GM12878 (cell line): ENCODE measurements around the gene EHBP1L1. TPM values are rescaled to one million over a fixed set of nuclear protein-coding genes. Genes with fewer than 3 reads are reported as not detected.
"Not testable (repeated sequence)": the region's sequence is repeated elsewhere in the genome, so short reads cannot be mapped to it uniquely, and the experiment has no call there.

Experiments used
- ATAC-seq: fragments of 200-7000 bp; cut with Tn5 transposase; 3 replicates; pipeline ENCODE4 v1.9.1; 2020; ENCODE audit warnings: mild to moderate bottlenecking, moderate library complexity
- BruUV-seq: library from RNA; stranded (reverse); fragments of 400-500 nt; replicated peaks from 2 replicates; lab custom pipeline; 2021; lab: Mats Ljungman, UMichigan
- CTCF ChIA-PET: fragments of 300-600 bp; sonication (Branson Sonifier 250); formaldehyde crosslinking; extraction: SDS; loops from one replicate; lab custom pipeline; 2021; ENCODE audit warnings: inconsistent platforms; lab: Yijun Ruan, JAX
- POLR2A ChIA-PET: fragments of 350-600 bp; formaldehyde crosslinking; extraction: SDS; loops from one replicate; lab custom pipeline; 2021; ENCODE audit warnings: inconsistent platforms; lab: Charles Lee
- RAD21 ChIA-PET: fragments of 300-600 bp; sonication (Branson Sonifier 250); formaldehyde crosslinking; loops from one replicate; lab custom pipeline; 2023; ENCODE audit warnings: antibody characterized with exemption; ENCODE audit not compliant: unreplicated experiment; lab: Charles Lee
- SMC1A ChIA-PET: fragments of 300-600 bp; sonication (Branson Sonifier 250); formaldehyde crosslinking; loops from one replicate; lab custom pipeline; 2023; ENCODE audit not compliant: unreplicated experiment, uncharacterized antibody; lab: Charles Lee
- DNase-seq: peaks from one replicate; pipeline ENCODE4 v3.0.0-alpha.2; 2011; ENCODE audit warnings: low read depth, low spot score
- FAIRE-seq: peaks from 3 replicates; lab custom pipeline; 2011; peaks lifted over from hg19 to GRCh38; lab: Jason Lieb, UNC
- H2AFZ ChIP-seq: 2 replicates; pipeline ENCODE4 v1.6.0; 2011; ENCODE audit warnings: low read depth, low read length, control low read depth; ENCODE audit not compliant: control insufficient read depth
- H3K27ac ChIP-seq: 2 replicates; pipeline ENCODE4 v1.5.1; 2011; ENCODE audit warnings: control low read depth; ENCODE audit not compliant: control insufficient read depth, insufficient read depth
- H3K27me3 ChIP-seq, 2 experiments: replicated peaks in 1 of 2; 2 replicates each; pipeline versions ENCODE4 v1.6.0 to v1.6.1; 2011; ENCODE audit warnings: low read length in 1 of 2; ENCODE audit not compliant: control insufficient read depth in 2 of 2, insufficient read depth in 2 of 2
- H3K36me3 ChIP-seq, 2 experiments: 2 replicates each; pipeline ENCODE4 v1.5.1; 2011; ENCODE audit warnings: low read length in 1 of 2; ENCODE audit not compliant: control insufficient read depth in 2 of 2, insufficient read depth in 2 of 2
- H3K4me1 ChIP-seq: 2 replicates; pipeline ENCODE4 v1.6.1; 2011; ENCODE audit warnings: mild to moderate bottlenecking, low read length, moderate library complexity, mixed read lengths; ENCODE audit not compliant: control insufficient read depth, insufficient read depth
- H3K4me2 ChIP-seq: 2 replicates; pipeline ENCODE4 v1.6.0; 2011; ENCODE audit warnings: control low read depth; ENCODE audit not compliant: control insufficient read depth, insufficient read depth
- H3K4me3 ChIP-seq: fragments of 200-600 bp; sonication (generic); 2 replicates; pipeline ENCODE4 v1.5.1; 2016
- H3K79me2 ChIP-seq: 2 replicates; pipeline ENCODE4 v1.6.0; 2011; ENCODE audit warnings: low read length; ENCODE audit not compliant: control insufficient read depth, insufficient read depth
- H3K9ac ChIP-seq: 2 replicates; pipeline ENCODE4 v1.8.0; 2011; ENCODE audit warnings: low read length, control low read depth, mixed read lengths; ENCODE audit not compliant: control insufficient read depth, insufficient read depth
- H3K9me3 ChIP-seq: replicated peaks from 3 replicates; pipeline ENCODE4 v1.5.1; 2011; ENCODE audit warnings: mild to moderate bottlenecking, low read length; ENCODE audit not compliant: control insufficient read depth, insufficient read depth
- H4K20me1 ChIP-seq: 2 replicates; pipeline ENCODE4 v1.6.0; 2011; ENCODE audit not compliant: control insufficient read depth, insufficient read depth
- CEBPB ChIP-seq, 2 experiments: fragments of 150-350 bp in 1 of 2; IDR thresholded peaks; 2 replicates each; pipeline ENCODE4 v1.6.1; 2012 to 2014; ENCODE audit warnings: low read depth in 2 of 2, low read length in 2 of 2, borderline replicate concordance in 1 of 2, inconsistent platforms in 1 of 2
- ESRRA ChIP-seq: IDR thresholded peaks from 2 replicates; pipeline ENCODE4 v1.6.1; 2012; ENCODE audit warnings: mild to moderate bottlenecking, low read length, improper control_type of control experiment
- ETV6 ChIP-seq, 2 experiments: fragments of 450-650 bp in 1 of 2; IDR thresholded peaks in 1 of 2; conservative IDR thresholded peaks in 1 of 2; 2 replicates each; pipeline ENCODE4 v1.6.1; 2014; ENCODE audit warnings: antibody characterized with exemption in 1 of 2, borderline replicate concordance in 1 of 2, low read depth in 1 of 2, mild to moderate bottlenecking in 1 of 2, moderate library complexity in 1 of 2
- FOXK2 ChIP-seq: fragments of 450-650 bp; IDR thresholded peaks from 2 replicates; pipeline ENCODE4 v1.6.1; 2017; ENCODE audit warnings: mild to moderate bottlenecking, moderate library complexity
- NR2C2 ChIP-seq: IDR thresholded peaks from 2 replicates; pipeline ENCODE4 v1.6.1; 2011; ENCODE audit warnings: borderline replicate concordance, low read depth; ENCODE audit not compliant: control insufficient read depth, insufficient read length
- PML ChIP-seq: IDR thresholded peaks from 2 replicates; pipeline ENCODE4 v1.6.1; 2012; ENCODE audit warnings: low read length, inconsistent platforms
- SMC3 ChIP-seq: IDR thresholded peaks from 2 replicates; pipeline ENCODE4 v1.6.1; 2011; ENCODE audit warnings: low read length, improper control_type of control experiment, borderline replicate concordance
- TCF7 ChIP-seq: IDR thresholded peaks from 2 replicates; pipeline ENCODE4 v1.6.1; 2014; ENCODE audit warnings: antibody characterized with exemption, borderline replicate concordance
- ZSCAN29 ChIP-seq: fragments of 450-650 bp; IDR thresholded peaks from 2 replicates; pipeline ENCODE4 v1.6.1; 2017; ENCODE audit warnings: mild to moderate bottlenecking, moderate library complexity
- WGBS: methylation state at CpG from one replicate; pipeline ENCODE4 v1.1.6; 2016; ENCODE audit warnings: low lambda C conversion rate; ENCODE audit not compliant: insufficient replicate concordance, insufficient coverage; ENCODE audit errors: missing lambda C conversion rate; 5-methylcytosine and 5-hydroxymethylcytosine counted together
- in situ Hi-C: fragments of 300-500 bp; cut with MboI; formaldehyde crosslinking; loops from 9 replicates; pipeline ENCODE4 v1.14.3; 2018; ENCODE audit warnings: mixed read lengths
- intact Hi-C: fragments of 100-400 bp; cut with micrococcal nuclease; formaldehyde crosslinking; loops from one replicate; pipeline ENCODE4 v1.14.2; 2022; ENCODE audit not compliant: unreplicated experiment
- polyA plus RNA-seq, 11 experiments: library from polyadenylated mRNA; depleted of rRNA in 4 of 11; unstranded in 6 of 11; stranded (reverse) in 5 of 11; fragments of >200 nt; fragmentation: Nextera tagmentation in 4 of 11; fragmentation: Illumina TruSeq in 1 of 11; extraction: Ambion mirVana in 4 of 11; extraction: Trizol in 1 of 11; gene quantifications; 1 replicate in 1 of 11; 2 replicates in 10 of 11; pipeline versions ENCODE4 v1.2.1 to v1.2.3, GENCODE V29; 2011 to 2016; ENCODE audit warnings: inconsistent platforms in 2 of 11, missing spikeins in 2 of 11, low read depth in 1 of 11
- total RNA-seq, 4 experiments: library from RNA; depleted of rRNA in 3 of 4; stranded (reverse); fragments of >200 nt in 3 of 4; fragmentation: Illumina TruSeq in 1 of 4; extraction: Trizol in 1 of 4; gene quantifications; 2 replicates each; pipeline versions ENCODE4 v1.2.1 to v1.2.3, GENCODE V29; 2013 to 2021

The EHBP1L1 gene
- total and polyA plus RNA-seq, 10 of the 15 experiments (the other 5 are each of a cell fraction or from before 2014, with no cell fraction given) = 0.06 to 99.4 (median 32.7) TPM

GRCh38 chr11:65563601-65564000, 12.3 kb upstream of the EHBP1L1 start:
- Histone ChIP-seq H3K79me2 (peaks cover 4% of the 10 kb centered on the region), H3K4me1 (peaks cover 9% of the 10 kb centered on the region), H3K36me3 (no peaks in the 10 kb centered on the region), H3K9me3 (no peaks in the 10 kb centered on the region), H3K4me2 (no peak overlapping the region), H3K27ac (no peak overlapping the region), H3K9ac (no peak overlapping the region), H3K27me3 (no peaks in the 10 kb centered on the region; a peak in 2 of 4 replicates), H4K20me1 (no peaks in the 10 kb centered on the region), H3K4me3 (no peak overlapping the region), H2AFZ (no peak overlapping the region)
- ChIA-PET RAD21 (interaction anchor here (0.7 to 1.3 kb wide), 2 partner anchors 17 to 27 kb away, joined by 3 to 4 read pairs; no protein-coding TSS in a partner anchor), SMC1A (no interaction called here), POLR2A (interaction anchor here (0.6 to 2.0 kb wide), 4 partner anchors 23 to 905 kb away, joined by 4 to 12 read pairs (median 4); no protein-coding TSS in a partner anchor), CTCF (interaction anchor here (1.0 kb wide), 1 partner anchor 11 kb away, joined by 3 read pairs; no protein-coding TSS in a partner anchor)
- DNase-seq (no peak), ATAC-seq (no peak), FAIRE-seq (no peak)
- 82% methylated on average over 4 of the region's 4 CpGs for WGBS
- in situ Hi-C loops (no loop called here), intact Hi-C loops (no loop called here)
- no peak for TF ChIP-seq SMC3
- no peak for TF ChIP-seq ETV6 (conservative IDR thresholded peaks at IDR 0.05 in 1 of 2, IDR thresholded peaks at IDR 0.05 in 1 of 2; ENCODE audit: borderline replicate concordance in 1 of 2, low read depth in 1 of 2)
- no peak for TF ChIP-seq TCF7
- TF ChIP-seq ZSCAN29 = no peak
- TF ChIP-seq CEBPB (IDR thresholded peaks at IDR 0.05; ENCODE audit: borderline replicate concordance in 1 of 2, low read depth in 2 of 2, low read length in 2 of 2) = no peak
- no peak for TF ChIP-seq FOXK2
- TF ChIP-seq ESRRA = no peak
- no peak for TF ChIP-seq NR2C2
- TF ChIP-seq PML = no peak
- BruUV-seq = no TSS peak

DNA sequence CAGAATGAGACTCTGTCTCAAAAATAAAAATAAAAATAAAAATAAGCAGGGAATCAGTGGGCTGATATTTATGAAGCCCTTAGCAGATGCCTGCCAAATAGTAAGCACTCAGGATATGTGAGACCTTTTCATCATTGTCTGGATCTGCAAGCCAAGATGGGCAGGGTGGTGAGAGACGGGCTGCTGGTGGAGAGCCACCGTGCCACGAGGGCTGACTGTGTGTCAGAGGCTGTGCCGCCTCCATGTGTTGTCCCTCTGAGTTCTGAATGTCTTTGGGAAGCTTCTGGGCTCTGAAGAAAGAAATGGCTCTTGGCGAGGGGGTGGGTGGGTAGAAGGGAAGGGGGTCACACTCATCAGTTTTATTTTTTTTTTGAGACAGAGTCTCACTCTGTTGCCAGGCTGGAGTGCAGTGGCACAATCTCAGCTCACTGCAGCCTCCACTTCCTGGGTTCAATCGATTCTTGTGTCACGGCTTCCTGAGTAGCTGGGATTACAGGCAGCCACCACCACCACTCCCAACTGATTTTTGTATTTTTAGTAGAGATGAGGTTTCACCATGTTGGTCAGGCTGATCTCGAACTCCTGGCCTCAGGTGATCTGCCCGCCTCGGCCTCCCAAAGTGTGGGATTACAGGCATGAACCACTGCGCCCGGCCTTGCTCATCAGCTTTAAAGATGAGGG, 10.8 kb upstream of the EHBP1L1 start:
- ATAC-seq, H4K20me1 ChIP-seq, H2AFZ ChIP-seq, H3K36me3 ChIP-seq, H3K9me3 ChIP-seq, H3K4me3 ChIP-seq, intact Hi-C loops, FAIRE-seq, H3K9ac ChIP-seq, H3K27ac ChIP-seq, in situ Hi-C loops, H3K4me2 ChIP-seq, DNase-seq, BruUV-seq, H3K27me3 ChIP-seq: not testable (repeated sequence)
- ChIA-PET CTCF (interaction anchor here (1.6 to 1.8 kb wide), 3 partner anchors 13 to 25 kb away, joined by 3 to 8 read pairs (median 5); no protein-coding TSS in a partner anchor), SMC1A (interaction anchor here (0.6 to 2.2 kb wide), 4 partner anchors 23 to 186 kb away, joined by 3 to 7 read pairs (median 4); no protein-coding TSS in a partner anchor), POLR2A (interaction anchor here (0.5 to 0.7 kb wide), 8 partner anchors 10 to 275 kb away, joined by 3 to 6 read pairs (median 4); no protein-coding TSS in a partner anchor), RAD21 (interaction anchor here (1.6 kb wide), 1 partner anchor 13 kb away, joined by 4 read pairs; no protein-coding TSS in a partner anchor)
- WGBS = 89% methylated on average over 12 of the region's 12 CpGs
- Histone ChIP-seq H3K79me2 (peaks cover 12% of the 10 kb centered on the region), H3K4me1 (peaks cover 12% of the 10 kb centered on the region)
